Large intestine (tissue), 3 donors: ENCODE results near the gene ARHGEF39. TPM values are rescaled to one million over a fixed set of nuclear protein-coding genes. Genes with fewer than 3 reads are reported as not detected.
"Not testable (repeated sequence)": the region's sequence is repeated elsewhere in the genome, so short reads cannot be mapped to it uniquely, and the experiment has no call there.

Experiments used
- DNase-seq, 2 donors: peaks; one replicate each; pipeline versions ENCODE4 v3.0.0 to v3.0.0-alpha.2; 2013
- H3K27ac ChIP-seq: one replicate; pipeline ENCODE4 v1.5.1; 2013; ENCODE audit warnings: low read length
- H3K27me3 ChIP-seq: 2 replicates; pipeline ENCODE4 v1.6.1; 2013; ENCODE audit warnings: low read length; ENCODE audit not compliant: control insufficient read depth, insufficient read depth
- H3K36me3 ChIP-seq: 2 replicates; pipeline ENCODE4 v1.6.1; 2013; ENCODE audit warnings: low read length; ENCODE audit not compliant: control insufficient read depth, insufficient read depth
- H3K4me1 ChIP-seq: one replicate; pipeline ENCODE4 v1.6.1; 2013; ENCODE audit warnings: low read length; ENCODE audit not compliant: control insufficient read depth, insufficient read depth
- H3K4me3 ChIP-seq: one replicate; pipeline ENCODE4 v1.5.1; 2013; ENCODE audit warnings: low read length
- H3K9me3 ChIP-seq: one replicate; pipeline ENCODE4 v1.6.1; 2013; ENCODE audit warnings: mild to moderate bottlenecking, low read depth, low read length, moderate library complexity; ENCODE audit not compliant: control insufficient read depth
- WGBS: methylation state at CpG from one replicate; pipeline ENCODE4 v1.1.5; 2013; ENCODE audit warnings: low lambda C conversion rate; ENCODE audit not compliant: insufficient coverage; 5-methylcytosine and 5-hydroxymethylcytosine counted together
- polyA plus RNA-seq: library from polyadenylated mRNA; unstranded; fragments of 120-200 nt; gene quantifications from one replicate; pipeline ENCODE4 v1.2.1, GENCODE V29; 2013

Gene ARHGEF39
- polyA plus RNA-seq, 1 donor, result 5.2 TPM

DNA sequence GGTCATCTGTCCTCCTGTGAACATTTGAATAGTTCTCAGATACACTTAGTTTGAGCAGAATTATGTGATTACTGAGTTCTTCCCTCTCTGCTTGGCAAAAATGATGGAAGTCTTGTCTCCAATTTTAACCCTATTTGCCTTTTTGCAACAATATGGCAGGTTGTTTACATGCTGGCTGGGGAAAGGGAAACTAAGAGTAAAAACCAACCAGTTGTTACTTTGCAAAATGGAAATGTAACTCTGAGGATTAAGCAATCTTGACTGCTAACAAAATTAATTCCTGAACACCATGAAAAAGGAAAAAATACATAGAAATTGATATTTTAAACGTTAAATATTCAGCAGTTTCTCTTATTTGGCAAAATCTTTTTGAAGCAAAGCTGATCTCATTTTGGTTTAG is 25.4 kb downstream of the ARHGEF39 start:
- Histone ChIP-seq H3K36me3 (no peaks in the 10 kb centered on the region), H3K27ac (no peak overlapping the region), H3K27me3 (no peaks in the 10 kb centered on the region), H3K4me1 (no peaks in the 10 kb centered on the region), H3K4me3 (no peak overlapping the region), H3K9me3 (no peaks in the 10 kb centered on the region)
- DNase-seq, result no peak
- no CpG with 5 or more reads among the region's 1 CpG for WGBS

GRCh38 chr9:35639225-35639624 is 25.8 kb downstream of the ARHGEF39 start:
- H3K36me3 ChIP-seq, H3K27me3 ChIP-seq, DNase-seq, H3K27ac ChIP-seq, H3K4me3 ChIP-seq, H3K4me1 ChIP-seq, H3K9me3 ChIP-seq: not testable (repeated sequence)
- WGBS, result 83% methylated on average over 1 of the region's 1 CpG

- WGBS, result no CpG with 5 or more reads among the region's 8 CpGs
Observed at GRCh38 chr9:35638751-35639150, 26.2 kb downstream of the ARHGEF39 start.

DNA sequence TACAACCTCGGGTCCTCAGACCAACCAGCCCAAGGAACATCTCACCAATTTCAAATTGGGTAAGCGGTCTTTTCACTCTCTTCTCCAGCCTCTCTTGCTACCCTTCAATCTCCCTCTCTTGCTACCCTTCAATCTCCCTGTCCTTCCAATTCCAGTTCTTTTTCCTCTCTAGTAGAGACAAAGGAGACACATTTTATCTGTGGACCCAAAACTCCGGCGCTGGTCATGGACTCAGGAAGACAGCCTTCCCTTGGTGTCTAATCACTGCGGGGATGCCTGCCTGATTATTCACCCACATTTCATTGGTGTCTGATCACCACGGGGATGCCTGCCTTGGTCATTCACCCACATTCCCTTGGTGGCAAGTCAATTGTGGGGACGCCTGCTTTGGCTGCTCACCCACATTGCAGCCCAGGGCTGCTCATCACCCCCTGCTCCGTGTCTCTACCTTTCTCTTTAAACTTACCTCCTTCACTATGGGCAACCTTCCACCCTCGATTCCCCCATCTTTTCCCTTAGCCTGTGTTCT is 27.5 kb downstream of the ARHGEF39 start:
- not testable (repeated sequence) for H3K36me3 ChIP-seq, H3K9me3 ChIP-seq, H3K27me3 ChIP-seq, H3K4me1 ChIP-seq, DNase-seq, H3K27ac ChIP-seq, H3K4me3 ChIP-seq
- WGBS, result 100% methylated on average over 1 of the region's 9 CpGs

More at GRCh38 chr9:35638751-35639150, 26.2 kb downstream of the ARHGEF39 start:
- not testable (repeated sequence) for H3K4me3 ChIP-seq, H3K27me3 ChIP-seq, H3K4me1 ChIP-seq, H3K36me3 ChIP-seq, H3K9me3 ChIP-seq, DNase-seq, H3K27ac ChIP-seq

- H3K9me3 ChIP-seq, H3K36me3 ChIP-seq, H3K27ac ChIP-seq, H3K4me3 ChIP-seq, H3K27me3 ChIP-seq, H3K4me1 ChIP-seq, DNase-seq: not testable (repeated sequence)
- no CpG with 5 or more reads among the region's 6 CpGs for WGBS
Observed at GRCh38 chr9:35636877-35637246, 28.1 kb downstream of the ARHGEF39 start.

GRCh38 chr9:35636135-35636876 is 28.7 kb downstream of the ARHGEF39 start:
- Histone ChIP-seq H3K9me3 (no peaks in the 10 kb centered on the region), H3K27ac (no peak overlapping the region), H3K36me3 (no peaks in the 10 kb centered on the region), H3K4me1 (no peaks in the 10 kb centered on the region), H3K4me3 (no peak overlapping the region), H3K27me3 (no peaks in the 10 kb centered on the region)
- 80% methylated on average over 2 of the region's 9 CpGs for WGBS
- no peak for DNase-seq

- Histone ChIP-seq H3K4me3 (no peak overlapping the region), H3K27me3 (no peaks in the 10 kb centered on the region), H3K36me3 (no peaks in the 10 kb centered on the region), H3K9me3 (no peaks in the 10 kb centered on the region), H3K27ac (no peak overlapping the region), H3K4me1 (no peaks in the 10 kb centered on the region)
- DNase-seq, result no peak
Observed at GRCh38 chr9:35635730-35636129, 29.3 kb downstream of the ARHGEF39 start.

- H3K36me3 ChIP-seq, result no peaks in the 10 kb centered on the region
- H3K4me3 ChIP-seq, result no peak overlapping the region
- no peak for DNase-seq
- no peaks in the 10 kb centered on the region for H3K4me1 ChIP-seq
- WGBS, result no CpG with 5 or more reads among the region's 5 CpGs
- H3K9me3 ChIP-seq, result no peaks in the 10 kb centered on the region
- no peaks in the 10 kb centered on the region for H3K27me3 ChIP-seq
- H3K27ac ChIP-seq, result no peak overlapping the region
Observed at GRCh38 chr9:35629597-35629996, 35.4 kb downstream of the ARHGEF39 start.

DNA sequence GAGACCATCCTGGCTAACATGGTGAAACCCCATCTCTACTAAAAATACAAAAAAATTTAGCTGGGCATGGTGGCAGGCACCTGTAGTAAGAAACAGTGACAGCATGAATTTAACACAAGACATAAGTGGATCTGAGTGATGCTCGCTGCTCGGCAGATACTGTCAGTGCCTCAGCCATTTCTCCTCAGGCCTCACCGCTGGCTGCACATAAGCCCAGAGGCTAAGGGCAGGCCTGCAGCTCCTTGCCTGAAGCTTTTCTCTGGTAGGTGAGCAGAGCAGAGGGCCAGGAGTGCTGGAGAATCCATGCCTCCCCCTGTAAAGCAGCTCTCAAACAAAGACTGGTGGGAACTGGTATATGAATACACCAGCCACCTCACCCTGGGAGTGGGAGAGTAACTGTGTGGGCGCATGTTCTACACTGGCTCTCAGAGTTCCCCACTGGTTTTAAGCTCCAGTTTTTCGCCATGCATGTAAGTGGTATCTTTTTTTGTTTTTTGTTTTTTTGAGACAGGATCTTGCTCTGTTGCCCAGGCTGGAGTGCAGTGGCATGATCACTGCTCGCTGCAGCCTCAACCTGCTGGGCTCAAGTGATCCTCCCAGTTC is 36.5 kb downstream of the ARHGEF39 start:
- Histone ChIP-seq H3K36me3 (no peaks in the 10 kb centered on the region), H3K9me3 (no peaks in the 10 kb centered on the region), H3K4me3 (no peak overlapping the region), H3K27me3 (no peaks in the 10 kb centered on the region), H3K27ac (no peak overlapping the region), H3K4me1 (peaks cover 2% of the 10 kb centered on the region)
- WGBS, result no CpG with 5 or more reads among the region's 6 CpGs
- DNase-seq, result no peak

DNA sequence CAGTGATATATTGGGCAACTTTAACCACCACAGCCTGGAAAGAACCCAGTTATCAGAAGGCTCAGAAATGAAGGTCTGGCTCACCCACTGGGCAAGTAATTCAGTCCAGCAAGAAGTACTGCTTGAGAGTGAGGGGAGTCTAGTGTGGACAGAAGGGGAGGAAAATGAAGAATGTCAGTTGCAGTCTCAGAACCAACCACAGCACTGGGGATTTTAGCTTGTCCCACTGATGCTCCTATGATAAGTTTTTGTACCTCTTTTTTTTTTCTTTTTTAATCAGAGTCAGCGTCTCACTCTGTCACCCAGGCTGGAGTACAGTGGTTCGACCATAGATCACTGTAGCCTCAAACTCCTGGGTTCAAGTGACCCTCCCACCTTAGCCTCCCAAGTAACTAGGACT is 37.4 kb downstream of the ARHGEF39 start:
- no peak overlapping the region for H3K27ac ChIP-seq
- no peak overlapping the region for H3K4me3 ChIP-seq
- H3K9me3 ChIP-seq, result no peaks in the 10 kb centered on the region
- DNase-seq, result no peak
- H3K27me3 ChIP-seq, result no peaks in the 10 kb centered on the region
- H3K36me3 ChIP-seq, result no peaks in the 10 kb centered on the region
- H3K4me1 ChIP-seq, result peaks cover 2% of the 10 kb centered on the region
- 100% methylated on average over 2 of the region's 2 CpGs for WGBS

GRCh38 chr9:35619800-35620158 is 45.2 kb downstream of the ARHGEF39 start:
- Histone ChIP-seq H3K9me3 (no peaks in the 10 kb centered on the region), H3K27ac (no peak overlapping the region), H3K4me3 (no peak overlapping the region), H3K36me3 (no peaks in the 10 kb centered on the region), H3K27me3 (peaks cover 27% of the 10 kb centered on the region), H3K4me1 (peaks cover 12% of the 10 kb centered on the region)
- WGBS, result no CpG with 5 or more reads among the region's 2 CpGs
- DNase-seq, result no peak
